NCI-H446 (cell line): Measurements from ENCODE around the gene ZNF385D.

Source experiments
- DNase-seq, 2 experiments: peaks; one replicate each; lab custom pipeline; 2025; lab: John Stamatoyannopoulos, UW

The ZNF385D gene

DNA sequence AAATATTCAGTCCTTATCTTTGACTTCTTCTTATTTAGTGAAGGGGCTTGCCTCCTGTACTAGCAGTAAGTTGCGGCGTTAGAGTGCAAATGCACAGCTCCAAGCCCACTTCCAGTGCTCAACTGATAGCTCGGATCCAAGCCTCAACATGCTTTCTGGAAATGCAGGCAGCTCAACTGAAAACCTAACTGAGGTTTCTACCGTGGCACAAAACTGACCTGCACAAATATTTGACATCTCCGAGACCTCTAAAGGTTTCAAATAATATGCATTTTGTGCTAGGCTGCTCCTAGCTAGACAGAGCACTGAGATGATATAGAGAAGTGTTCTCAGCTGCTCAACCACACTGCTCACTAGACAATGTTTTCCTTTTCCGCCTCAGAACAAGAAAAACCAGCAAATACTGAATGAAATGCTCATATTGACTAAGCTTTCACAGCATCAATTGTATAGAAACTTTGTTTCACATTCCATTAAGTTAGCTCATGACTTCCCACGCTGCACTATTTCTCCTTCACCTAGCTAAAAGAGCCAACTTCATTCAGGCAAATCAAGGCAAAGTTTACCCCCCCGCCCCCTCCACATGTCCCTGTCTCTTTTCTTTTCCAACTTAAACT is 822 bp downstream of the ZNF385D start:
- no peak for DNase-seq

DNA sequence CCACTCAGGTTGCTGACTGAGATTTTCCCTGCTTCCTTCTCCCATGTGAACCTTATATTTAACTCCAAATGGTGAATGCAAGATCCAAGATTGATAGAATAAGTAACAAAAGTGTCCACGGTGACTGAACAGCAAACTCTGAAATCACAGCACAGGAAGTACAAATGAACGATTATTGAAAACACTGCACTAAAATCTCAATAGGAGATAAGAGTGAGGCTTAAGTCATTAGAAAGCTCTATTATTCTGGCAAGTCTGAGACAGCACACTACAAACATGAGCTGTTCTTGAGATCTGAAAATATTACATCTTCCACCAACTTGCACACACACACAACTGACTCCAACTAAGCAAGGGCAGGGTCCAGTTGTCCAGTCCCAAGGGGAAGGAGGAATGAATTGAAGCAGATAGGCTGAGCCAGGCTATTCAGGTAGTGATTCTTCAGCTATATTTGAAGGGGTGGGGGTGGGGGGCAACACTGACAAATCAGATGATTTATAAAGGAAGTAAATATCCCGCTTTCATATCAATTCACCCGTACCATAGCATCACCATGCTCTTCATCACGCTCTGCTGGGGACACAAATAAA is 2.9 kb downstream of the ZNF385D start:
- DNase-seq: no peak

DNA sequence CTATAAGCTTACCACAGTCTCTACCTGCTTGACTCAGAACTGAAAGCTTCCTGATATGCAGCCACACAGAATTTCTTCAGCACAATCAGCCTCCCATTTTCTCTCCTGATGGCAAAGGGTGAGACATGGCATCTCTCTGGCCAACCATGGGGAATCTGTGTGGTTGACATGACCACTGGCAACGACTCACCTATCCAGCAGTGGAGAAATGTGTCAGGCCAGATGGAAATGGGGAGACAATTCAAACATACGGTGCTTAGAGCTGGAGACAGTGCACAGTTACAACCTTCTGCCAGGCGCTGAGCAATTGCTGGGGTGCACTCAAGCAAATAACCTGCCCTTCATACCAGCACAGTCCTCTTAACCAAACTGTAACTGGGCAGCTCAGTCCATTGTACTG is 3.6 kb downstream of the ZNF385D start:
- DNase-seq: peak in 1 of 2 experiments; percentile 62

DNA sequence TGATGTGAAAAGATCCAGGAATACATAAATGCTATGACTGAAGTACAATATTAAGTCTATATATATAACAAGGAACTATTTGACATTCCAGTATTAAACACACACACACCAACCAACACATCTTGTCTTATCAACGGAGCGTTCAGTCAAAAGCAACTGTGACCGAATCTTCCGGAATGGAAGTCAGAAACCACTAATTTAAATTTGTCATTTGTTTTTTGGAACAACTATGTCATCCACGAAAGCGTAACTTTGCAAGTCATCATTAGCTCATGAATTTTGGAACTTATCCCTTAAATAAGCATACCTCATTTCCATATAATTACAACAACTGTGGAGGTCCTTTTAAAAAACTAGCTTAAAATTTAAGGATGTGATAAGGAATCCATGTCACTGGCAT is 5.0 kb downstream of the ZNF385D start:
- DNase-seq: no peak

DNA sequence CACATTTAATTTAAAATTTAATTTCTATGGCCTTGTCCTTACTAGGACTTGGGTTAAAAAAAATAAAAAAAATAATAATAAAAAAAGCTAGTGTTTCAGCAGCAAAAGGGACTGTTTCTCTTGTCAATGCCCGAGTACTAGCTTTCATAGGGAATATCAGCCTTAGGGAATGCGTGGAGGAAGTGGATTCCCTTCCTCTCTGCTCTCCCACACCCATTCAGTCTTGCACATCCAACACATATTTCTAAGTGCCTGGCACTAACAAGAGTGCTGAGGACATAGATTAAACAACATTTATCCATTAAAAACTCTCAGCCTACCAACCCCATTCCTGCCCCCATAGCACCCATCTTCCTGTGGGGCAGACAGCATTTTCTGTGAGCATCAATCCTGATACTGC is 6.2 kb downstream of the ZNF385D start:
- no peak for DNase-seq

DNA sequence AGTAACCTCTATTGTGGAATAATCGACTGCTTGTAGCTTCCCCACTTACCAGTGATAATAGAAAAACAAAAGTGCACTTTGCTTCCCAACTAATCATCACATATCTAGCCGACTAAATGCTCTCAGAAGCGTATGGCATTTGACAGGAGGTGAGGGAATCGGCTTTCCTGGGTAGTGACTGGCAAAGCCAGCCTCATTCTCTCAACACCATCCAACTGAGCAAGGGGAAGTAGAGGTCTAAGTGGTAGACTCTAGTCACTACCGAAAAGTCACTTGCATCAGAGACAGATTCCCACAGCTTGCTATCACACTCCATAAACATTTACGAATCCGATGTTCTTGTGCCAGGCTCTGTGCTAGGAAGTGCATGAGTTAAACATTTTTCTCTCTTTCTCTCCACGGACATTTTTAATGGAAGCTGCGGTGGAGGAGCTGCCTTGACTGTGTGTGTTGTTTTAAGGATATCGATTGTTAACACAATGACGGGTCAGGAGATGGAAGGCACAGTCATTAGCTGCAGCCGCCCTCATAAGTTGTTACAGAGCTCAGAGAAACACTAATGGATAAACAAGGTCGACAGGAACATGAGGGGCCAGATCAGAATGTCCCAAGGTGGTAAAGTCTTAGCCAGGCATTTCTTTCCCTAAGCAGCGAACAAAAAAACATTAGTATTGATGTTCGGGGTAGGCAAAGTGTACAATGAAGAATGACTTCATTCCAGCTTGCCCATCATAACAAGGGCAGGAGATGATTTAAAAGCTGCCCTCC is 11.9 kb downstream of the ZNF385D start:
- DNase-seq: no peak

DNA sequence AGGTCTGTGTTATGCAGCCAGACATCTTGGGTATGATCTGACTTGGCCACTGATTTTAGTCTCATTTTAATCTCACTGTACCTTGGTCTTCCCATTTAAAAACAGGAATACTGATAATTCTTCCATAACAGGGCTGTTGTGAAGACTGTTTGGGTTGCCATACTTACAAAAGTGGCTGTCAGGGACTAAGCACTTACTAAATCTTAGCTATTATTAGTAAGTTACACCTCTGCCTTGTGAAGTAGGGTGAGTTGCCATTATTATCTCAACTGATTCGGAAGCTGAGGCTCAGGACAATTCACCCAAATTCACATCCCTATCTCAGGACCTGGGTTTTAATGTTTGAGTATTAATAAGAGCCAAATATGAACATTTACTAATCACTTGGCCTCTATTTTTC is 12.7 kb downstream of the ZNF385D start:
- no peak for DNase-seq

DNA sequence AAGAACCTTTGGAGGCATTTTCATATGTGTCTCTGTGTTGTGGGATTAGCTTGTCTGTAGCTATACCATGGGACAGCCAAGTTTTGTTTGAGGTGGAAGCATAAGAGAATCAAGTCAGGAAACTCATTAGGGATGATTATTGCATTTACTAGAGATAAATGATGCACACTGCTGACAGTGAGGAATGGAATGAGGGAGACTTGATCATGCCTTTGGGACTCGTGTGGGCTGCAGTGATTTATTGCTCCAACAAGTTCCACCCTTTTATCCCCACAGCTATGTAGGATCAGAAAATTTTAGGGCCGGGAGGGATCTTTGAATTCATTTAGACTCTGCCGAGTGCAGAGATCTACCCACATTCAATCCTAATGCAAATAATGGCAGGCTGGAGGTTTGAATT is 16.3 kb downstream of the ZNF385D start:
- DNase-seq: no peak

DNA sequence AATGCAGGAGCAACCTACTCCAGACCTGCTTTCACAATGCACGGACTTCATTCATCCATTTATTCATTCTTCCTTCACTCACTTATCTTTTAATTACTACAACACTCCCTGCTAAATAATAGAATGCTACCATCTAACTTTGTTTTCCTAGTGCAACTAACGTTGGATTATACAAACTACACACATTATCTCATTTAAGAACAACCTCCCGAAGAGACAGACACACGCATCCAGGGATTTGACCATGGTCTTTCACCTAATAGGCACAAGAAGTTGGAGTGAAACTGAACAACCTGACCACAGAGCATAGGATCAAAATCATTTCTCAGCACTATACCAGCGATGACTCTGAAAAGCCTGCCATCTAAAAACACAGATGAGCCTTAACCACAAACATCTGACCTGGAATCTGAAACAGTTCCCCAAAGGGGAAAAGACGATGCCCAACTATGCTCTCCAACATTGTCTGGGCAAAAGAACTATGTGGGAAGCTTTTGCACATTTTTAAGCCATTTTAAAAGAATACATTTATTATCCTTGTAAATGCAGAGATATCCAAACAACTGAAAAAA is 21.0 kb downstream of the ZNF385D start:
- no peak for DNase-seq

DNA sequence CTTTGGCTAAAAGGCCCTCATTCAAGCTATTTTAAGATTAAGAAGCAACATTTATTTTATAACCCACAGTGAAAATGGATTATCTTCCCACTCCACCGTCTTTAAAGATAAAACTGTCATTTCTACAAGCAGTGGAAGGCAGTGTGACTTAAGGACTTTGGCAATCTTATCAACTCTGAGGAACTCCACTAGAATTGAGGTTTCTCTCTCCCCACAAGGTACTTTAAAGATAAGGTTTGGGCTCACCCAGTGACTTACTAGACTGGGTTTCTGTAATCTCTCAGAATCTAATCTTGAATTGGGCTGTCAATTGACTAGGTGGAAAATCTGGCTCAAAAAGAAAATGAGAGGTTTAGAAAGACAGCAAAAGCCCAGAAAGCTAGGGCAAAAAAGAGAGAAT is 21.7 kb downstream of the ZNF385D start:
- DNase-seq: no peak

DNA sequence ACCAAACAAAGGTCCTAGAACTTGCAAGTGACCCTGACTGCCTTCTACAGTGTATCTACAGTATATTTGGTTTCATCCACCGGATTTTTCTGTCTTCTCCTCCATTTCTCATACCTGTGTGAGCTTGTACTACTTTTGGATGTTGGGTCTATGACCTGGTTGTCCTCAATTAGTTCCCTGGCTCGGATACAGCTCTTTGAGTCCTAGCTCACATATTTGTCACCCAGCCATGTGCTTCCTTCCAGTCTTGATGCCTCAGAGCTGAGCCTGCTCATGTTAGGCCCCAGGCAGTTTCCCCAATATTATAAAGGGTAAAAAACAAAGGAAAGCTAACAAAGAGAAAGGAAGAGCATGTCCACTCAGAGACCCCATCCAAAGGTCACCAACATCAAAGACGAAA is 28.2 kb downstream of the ZNF385D start:
- no peak for DNase-seq

DNA sequence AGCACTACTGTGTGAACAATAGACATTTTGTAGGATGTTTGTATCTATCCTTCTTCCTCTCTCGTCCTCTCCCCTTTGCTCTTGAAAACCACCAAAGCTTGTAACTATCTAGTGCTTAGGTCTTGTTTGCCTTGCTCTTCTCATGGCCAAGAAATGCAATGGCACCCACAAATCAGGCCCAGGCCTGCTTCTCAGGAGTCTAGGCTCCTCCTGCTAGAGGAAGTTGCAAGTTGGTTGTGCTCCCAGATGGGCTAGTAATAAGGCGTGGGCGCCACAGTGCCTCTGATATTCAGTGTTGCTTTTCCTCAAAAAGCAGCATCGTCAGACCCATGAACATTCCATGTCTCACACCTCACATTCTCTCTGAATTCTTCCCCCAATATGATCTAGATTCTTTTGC is 28.7 kb downstream of the ZNF385D start:
- no peak for DNase-seq

DNA sequence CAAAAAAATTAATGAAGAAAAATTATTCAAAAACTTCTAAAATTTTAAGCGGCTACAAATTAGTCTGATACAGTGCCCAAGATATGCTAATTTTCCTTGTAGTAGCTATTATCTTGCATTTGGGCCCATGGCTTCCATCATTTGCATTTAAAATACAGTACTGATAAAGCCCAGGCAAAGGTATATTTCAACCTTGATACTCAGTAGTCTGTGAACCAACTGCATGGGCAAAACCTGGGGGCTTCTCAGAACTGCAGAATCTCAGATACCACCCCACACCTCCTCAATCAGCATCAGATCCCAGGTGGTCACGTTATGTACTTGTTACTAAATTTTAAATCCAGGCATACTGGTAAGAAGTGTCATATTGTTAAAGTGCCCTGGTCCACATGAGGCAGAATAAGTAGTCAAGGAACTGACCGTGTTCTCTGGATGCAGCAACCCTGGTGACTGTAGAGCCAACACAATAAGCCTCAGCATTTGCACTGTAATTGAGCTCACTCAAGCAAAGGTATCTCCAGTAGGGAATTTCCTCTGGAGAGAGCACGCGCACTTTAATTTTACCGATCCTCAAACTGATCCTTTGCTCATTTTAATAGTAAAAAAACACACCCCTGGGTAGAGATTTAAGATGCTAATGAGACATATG is 31.9 kb downstream of the ZNF385D start:
- no peak for DNase-seq

DNA sequence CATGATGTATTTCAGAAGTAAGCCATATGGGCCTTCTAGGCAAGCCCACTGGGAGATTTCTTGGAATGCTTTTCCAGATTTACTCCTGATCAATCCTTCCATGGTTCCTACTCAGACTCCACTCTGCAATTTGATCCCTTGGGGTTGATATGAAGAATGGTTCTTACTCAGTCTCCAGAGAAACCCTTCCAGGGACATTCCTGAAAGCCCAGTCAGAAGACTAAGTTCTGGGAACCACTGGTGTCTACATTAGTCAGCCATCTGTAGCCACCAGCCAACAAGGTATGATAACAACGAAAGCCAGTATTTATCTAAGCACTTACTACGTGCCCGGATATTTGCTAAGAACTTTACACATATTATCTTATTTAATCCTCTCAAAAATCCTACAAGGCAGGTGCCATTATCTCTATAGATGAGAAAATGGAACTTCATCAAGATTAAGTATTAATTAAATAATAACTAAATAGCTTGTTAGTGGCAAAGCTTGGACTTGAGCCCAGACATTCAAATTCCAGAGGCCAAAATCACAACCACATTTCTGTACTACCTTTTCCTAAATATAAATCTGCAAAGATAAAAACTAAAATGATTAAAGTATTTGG is 32.7 kb downstream of the ZNF385D start:
- peak in 1 of 2 experiments; percentile 70 for DNase-seq

DNA sequence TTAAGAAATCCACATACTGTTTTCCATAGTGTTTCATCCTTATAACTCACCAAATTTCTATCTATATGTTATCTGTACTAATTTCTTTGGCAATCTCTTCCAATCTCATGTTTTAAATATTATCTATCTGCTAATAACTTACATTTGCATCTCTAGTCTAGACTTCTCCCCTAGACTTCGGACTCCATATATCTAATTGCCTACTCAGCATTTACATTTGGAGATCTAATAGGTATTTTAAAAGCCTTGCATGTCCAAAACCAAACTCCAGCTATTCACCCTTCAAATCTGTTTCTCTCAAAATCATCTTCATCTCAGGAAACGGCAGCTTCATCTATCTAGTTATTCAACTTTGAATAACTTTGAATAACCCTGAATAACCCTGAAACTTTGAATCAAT is 35.3 kb downstream of the ZNF385D start:
- DNase-seq: no peak

DNA sequence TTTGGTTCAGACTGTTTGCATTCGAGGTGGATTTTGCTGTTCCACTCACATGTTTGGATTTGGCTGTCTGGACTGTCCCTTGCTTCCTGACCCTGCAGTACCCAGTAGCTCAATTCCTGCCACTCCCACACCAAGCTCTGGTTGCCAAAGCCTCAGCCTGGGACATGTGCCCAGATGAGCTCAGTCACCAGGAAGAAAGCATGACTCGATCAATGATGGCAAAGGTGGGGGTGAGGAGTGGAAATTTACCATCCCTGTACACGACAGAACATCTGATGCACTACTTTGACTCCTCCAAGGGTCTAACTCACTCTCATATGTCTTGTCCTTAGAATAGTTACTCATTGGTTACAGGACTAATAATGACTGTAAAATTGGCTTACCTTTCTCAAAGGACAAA is 45.2 kb downstream of the ZNF385D start:
- DNase-seq: peak; percentile 48 to 69

DNA sequence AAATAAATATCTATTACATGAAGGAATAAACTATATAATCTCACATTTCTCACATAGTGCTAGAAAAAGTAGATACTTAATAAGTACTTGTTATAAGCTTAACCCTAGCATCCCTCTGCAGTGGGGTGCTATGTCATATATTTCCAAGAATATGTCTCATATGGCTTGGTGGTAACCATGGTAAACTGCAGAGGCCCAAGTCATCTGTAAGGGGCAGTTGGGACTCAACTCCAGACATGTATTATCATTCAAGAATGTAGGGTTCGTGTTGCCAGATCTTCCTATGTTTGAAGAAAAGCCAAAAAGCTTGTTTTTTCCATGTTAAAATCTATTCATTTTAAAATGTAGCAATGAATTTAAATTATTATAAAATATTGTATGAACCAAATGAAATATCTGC is 46.2 kb downstream of the ZNF385D start:
- no peak for DNase-seq

DNA sequence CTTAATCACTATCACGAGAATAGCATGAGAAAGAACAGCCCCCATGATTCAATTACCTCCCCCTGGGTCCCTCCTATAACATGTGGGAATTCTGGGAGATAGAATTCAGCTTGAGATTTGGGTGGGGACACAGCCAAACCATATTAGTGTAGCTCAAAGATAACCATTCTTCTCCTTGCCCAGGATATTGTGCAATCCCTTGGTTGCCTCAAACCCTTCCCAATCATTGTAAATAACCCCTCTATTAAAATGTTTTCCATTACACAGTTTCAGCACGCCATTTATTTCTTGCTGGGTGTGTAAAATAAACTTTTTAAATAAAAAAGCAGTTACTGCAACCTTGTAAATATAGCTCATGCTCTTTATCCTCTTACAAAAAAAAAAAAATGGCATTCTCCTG is 47.7 kb downstream of the ZNF385D start:
- no peak for DNase-seq

DNA sequence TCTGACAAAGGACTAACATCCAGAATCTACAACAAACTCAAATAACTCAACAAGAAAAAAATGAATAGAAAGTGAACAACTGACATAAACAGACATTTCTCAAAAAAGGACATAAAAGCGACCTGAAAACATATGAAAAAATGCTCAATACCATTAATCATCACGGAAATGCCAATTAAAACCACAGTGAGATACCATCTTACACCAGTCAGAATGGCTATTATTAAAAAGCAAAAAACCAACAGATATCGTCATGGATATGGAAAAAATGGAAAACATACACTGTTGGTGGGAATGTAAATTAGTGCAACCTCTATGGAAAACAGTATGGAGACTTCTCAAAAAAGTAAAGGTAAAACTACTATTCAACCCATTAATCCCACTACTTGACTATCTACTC is 53.3 kb downstream of the ZNF385D start:
- DNase-seq: no peak

DNA sequence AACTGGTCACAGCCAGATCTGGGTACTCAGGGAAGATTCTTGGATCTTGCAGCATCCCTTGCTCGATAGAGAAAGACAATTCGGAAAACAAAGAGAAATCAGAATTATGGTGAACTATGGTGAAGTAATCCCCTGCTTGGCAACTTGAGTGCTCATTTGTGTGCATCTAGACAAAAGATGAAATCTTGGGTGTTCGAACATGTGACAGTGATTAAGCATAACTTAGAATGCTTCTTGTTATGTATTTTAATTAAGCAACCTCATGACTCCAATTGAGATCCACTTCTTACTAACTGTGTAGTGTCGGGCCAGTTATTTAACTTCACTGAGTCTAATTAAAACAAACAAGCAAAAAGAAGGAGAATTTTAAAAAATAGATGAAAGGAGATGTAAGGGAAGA is 56.5 kb downstream of the ZNF385D start:
- no peak for DNase-seq

DNA sequence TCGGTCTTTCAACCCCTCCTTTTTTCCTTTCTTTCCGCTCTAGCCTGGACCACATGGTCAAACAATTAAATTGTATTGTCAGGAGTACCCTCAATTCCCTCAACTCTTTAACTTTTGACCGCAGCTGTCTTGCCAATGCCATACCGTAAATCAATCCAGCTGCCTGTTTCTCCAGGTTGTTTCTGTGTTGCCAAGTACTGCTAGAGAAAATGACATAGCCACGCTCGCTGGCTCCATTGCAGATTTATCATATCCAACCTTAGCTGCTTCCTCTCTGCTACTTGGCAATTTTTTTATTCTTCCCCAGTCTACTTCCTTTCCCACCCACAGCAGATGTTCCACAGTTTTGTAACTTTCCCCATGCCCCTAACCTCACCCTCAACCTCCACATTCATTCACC is 60.0 kb downstream of the ZNF385D start:
- DNase-seq: no peak

DNA sequence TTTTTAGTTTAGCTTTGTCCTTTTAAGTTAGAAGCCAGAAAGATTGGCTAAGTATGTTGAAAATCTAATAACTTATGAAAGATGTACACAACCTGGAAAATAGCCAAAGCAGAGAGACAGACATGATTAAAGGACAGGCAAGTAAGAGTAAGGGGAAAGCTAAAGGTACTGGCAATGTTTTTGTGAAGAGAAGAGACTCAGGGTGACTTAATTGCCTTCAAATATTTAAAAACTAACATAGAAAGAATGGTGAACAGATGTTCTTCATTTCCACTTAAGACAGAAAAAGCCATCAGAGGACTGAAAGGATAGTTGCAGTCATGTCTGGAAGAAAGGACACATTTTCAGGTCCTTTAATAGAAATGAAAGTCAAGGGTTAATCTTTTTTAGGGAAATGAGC is 68.8 kb downstream of the ZNF385D start:
- DNase-seq: no peak
